ENCODE measurements around the gene HYAL1.

HYAL1 gene, protein sequence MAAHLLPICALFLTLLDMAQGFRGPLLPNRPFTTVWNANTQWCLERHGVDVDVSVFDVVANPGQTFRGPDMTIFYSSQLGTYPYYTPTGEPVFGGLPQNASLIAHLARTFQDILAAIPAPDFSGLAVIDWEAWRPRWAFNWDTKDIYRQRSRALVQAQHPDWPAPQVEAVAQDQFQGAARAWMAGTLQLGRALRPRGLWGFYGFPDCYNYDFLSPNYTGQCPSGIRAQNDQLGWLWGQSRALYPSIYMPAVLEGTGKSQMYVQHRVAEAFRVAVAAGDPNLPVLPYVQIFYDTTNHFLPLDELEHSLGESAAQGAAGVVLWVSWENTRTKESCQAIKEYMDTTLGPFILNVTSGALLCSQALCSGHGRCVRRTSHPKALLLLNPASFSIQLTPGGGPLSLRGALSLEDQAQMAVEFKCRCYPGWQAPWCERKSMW

DNA sequence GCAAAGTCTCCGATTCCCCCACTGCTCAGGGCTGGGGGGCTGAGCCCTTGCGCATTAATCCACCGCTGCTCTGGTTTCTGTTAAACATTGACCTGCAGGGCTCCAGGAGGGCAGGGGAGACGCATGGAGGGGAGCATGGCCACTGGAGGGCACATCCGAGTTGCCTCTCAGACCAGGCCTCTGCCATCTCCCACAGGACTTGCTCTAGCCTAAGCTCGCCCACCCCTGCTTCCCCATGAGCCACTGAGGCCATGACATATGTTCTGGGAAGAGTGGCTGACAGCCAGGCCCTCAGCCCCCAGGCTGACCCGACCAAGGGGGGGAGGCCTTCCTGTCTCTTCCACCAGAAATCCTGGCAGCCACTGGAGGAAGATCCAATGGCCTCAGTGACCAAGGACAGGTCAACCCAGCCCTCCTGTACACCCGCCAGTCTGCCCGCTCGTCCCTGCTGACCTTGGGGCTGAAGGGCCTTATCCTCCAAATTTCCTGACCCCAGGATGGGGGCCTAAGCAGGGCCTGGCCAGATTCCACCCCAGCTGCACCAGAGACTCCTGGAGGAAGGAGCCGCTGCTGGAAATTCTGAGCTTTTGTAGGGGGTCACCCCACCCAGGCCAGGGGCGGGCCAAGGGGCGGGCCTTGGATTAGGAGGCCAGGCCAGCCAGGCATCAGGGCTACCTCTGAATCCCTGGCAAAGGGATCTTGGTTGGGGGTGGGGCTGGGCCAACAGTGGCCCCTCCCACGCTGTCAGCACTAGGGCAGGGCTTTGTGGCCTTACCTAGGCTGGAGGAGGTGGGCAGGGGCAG, at the start of gene HYAL1:
HYAL1 (minus strand) TSS at position 562 of the 803 bp plus-strand sequence. CDS start 618 bp downstream, outside the sequence.
- DNase-seq = no peak

DNA sequence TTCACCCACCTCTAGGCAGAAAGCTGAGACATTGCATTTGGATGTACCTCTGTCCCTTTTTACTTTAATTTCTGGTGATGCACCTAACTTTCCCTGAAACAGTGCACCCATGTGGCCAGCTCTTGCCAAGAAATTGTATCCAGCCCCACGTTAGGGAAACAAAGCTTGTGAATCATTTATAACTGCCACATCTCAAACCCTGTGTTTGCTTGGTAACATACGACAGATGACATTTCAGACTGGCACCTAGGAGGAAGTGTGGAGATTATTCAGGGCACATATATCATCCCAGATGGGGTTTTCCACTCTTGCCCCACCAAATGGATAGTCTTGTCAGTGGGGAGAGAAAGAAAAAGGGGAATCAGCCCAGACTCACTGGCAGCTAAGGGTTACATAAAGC, 49.4 kb upstream of the HYAL1 start:
- no peak for DNase-seq

- no peak for DNase-seq
Measured at GRCh38 chr3:50351323-50351697, 47.9 kb upstream of the HYAL1 start.

DNA sequence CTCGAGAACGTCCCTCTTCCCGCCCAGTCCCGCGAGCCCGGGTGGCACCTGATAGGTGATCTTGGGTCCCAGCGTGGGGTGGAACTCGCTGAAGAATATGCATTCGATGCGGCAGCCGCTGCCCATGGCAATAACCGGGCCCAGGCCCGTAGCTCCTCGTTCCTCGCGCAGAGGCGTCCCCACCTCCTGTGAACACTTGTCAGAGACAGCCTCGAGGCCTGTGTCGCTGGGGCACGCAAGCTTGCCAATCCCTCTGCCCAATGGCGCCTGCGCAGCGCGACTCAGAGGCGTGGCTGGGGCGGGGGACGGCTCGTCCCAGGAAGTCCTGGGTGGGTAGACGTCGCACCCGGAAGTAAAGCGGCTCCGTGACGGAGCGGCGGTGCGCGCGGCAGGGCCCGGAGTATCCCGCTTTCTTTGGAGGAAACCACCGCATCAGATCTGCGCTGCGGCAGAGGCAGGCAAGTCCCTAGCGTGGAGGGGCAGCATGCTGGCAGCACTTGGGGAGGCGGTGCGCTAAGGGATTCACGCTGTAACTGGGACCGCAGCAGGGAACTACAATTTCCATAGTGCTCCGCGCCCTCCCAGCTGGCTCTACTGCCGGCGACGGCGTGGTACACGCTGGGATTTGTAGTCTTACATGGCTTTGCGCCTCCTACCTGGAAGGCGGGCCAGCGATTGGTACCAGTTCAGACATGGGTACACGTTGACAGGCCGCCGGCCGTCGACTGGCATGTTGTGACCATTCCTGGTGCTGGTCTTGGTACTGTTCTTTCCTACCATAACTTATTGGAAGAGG, 47.4 kb upstream of the HYAL1 start, which contains the start of the genes CYB561D2 and NPRL2:
CYB561D2 (plus strand) TSS at position 336 of the 796 bp plus-strand sequence. CDS start 572 bp downstream, outside the sequence.
NPRL2 (minus strand) TSS at position 249 of the 796 bp plus-strand sequence; CDS start at position 126, 123 bp downstream.
- peak; percentile 97 to 99 for DNase-seq

DNA sequence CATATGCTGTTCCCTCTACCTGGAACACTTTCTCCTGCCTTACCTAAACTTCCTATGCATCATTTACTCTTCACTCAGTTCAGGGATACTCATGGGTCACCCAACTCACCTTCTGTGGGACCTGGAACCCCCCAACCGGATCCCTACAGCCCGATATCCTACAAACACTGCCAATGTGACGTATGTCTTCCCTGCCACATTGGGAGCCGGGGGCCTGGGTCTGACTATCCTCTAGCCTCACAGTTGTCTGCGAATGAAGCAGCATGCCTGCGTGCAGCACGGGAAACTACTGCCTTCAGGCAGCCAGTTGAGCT, 46.8 kb upstream of the HYAL1 start:
- DNase-seq = no peak

- peak; percentile 76 to 77 for DNase-seq
Measured at GRCh38 chr3:50347187-50347813, 43.9 kb upstream of the HYAL1 start.

DNA sequence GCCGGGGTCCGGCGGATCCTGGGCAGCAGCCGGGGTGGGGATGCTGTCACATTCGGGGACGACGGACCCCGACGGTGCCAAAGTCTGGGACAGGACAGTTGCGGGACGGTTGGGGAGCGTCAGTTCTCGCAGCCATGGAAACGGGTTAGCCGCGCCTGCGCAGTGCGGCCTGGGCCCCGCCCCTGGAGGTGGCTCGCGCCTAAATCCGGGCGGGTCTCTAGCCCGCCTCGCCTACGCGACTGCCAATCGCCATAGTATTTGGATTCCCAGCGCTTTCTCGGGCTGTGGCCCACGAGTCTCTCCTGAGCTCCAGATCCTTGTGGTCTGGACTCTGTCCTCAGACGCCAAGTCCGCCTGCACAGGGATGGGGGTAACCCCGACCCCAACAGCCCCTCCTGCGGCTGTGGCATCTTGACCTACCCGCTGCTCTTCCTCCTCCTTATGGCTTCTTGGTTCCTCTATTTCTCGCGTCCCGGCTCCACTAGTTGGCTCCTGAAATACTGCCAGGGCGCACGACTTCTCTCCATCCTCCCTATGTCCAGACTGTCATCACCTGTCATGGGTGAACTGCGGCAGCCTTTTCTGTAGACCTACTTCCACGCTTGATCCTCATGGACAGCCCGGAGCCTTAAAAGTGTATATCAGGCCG, 42.3 kb upstream of the HYAL1 start, which contains the start of gene ZMYND10:
ZMYND10 (minus strand) TSS at position 147 of the 649 bp plus-strand sequence. CDS start 153 bp downstream, outside the sequence.
- peak; percentile 71 to 74 for DNase-seq

DNA sequence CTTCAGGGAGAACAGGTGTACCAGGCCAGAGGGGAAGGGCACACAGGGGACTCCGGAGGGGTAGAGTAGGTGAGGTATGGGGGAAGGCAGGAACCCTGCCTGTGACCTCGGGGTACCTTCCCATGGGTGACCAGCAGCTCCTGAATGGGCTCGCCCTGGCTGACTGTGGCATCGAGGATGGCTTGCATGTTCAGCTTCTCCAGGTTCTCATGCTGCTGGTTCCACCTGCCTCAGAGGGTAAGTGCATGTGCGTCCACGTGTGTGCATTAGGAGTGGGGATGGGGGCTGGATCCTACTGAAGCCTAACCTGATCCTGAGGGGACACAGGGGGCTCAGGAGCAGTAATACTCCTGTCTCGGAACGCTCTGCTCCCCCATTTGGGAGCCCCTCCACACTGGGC, 41.6 kb upstream of the HYAL1 start:
- DNase-seq = no peak

DNA sequence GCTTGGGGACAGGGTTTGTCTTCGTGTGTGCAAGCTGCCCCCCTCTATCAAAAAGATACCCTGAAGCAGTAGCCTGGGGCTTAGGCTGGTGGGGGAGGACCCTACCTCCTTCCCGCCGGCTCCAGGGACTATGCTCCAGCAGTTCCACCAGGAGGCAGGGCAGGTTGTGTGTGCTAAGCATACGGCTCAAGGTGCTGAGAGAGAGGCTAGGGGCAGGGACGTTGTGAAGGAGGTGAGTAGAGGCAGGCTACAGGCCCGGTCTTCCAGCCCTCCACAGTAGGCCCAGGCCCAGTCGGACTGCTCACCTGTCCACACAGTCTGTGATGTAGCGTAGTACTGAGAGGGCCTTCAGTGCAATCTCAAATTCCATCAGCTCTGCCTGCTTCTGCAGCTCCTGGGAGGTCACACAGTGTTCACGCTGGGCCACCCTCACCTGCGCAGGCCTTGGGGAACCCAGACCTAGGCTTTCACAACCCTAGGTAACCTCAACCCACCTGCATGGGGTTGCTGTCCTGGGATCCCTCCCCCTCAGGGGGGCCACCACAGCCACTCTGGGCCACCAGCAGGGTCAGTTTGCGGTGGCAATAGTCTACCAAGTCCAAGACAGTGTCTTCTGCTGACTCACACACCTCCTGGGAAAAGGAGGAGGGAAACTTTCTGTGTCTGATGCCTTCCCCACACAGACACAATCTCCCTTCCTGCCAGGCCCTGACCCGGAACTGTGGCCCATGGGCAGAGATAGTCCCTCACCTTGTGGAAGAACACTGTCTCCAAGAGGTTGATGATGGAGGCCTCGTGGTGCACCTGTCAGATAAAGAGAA, 39.6 kb upstream of the HYAL1 start:
- DNase-seq = no peak

DNA sequence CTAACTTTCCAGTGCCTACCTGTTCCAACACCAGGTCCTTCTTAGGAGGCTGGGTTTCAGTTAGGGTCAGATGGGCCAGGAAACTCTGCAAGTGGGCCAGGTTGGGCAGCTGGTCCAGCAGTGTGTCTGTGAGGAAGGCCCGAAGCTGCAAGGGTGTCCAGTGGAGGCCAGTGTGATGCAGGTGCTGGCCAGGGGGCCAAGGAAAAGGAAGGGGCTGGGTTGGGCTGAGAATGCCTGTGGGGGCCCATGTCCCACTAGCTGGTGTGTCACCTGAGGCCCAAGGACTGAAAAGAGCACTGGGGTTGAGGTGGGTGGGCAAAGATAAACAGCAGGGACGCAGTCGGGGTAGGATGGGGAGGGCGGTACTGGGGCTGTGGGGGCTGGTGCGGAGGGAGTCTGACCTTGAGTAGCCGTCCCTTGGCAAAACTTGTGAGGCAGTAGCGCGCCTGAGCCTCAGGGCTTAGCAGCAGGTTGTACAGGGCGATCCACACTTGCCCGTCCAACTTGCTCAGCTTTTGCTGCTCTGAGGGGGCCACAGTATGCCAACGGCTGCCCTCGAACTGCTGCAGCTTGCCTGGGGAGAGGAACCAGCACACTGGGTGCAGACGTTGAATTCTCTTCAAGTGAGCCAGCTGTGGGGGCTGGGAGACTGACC, 38.7 kb upstream of the HYAL1 start:
- DNase-seq = no peak

DNA sequence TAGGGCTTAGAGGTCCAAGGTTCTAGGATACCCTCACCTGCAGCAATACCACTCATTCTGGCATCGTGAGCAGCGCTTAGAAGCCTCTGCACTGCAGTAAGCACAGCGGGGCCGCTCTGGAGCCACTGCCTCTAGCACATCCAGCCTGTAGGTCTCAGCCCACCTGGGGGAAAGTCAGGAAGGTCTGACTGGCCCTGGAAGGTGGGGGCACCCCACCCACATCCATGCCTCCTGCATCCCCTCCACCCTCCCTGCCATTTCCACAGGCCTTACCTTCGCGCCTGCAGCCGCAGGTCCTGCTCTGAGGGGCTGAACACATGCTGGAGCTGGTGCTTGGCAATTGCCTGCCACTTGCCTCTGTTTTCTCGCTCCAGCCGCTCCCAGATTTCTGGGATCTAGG, 38.2 kb upstream of the HYAL1 start:
- no peak for DNase-seq

- peak; percentile 48 to 54 for DNase-seq
Measured at GRCh38 chr3:50340448-50341329, 37.3 kb upstream of the HYAL1 start, which contains the start of gene RASSF1. RASSF1 (minus strand) TSS chr3:50340836; CDS start chr3:50340805, 31 bp downstream.

GRCh38 chr3:50340147-50340447, 36.7 kb upstream of the HYAL1 start:
- no peak for DNase-seq

GRCh38 chr3:50339485-50340146, 36.2 kb upstream of the HYAL1 start:
- no peak for DNase-seq

DNA sequence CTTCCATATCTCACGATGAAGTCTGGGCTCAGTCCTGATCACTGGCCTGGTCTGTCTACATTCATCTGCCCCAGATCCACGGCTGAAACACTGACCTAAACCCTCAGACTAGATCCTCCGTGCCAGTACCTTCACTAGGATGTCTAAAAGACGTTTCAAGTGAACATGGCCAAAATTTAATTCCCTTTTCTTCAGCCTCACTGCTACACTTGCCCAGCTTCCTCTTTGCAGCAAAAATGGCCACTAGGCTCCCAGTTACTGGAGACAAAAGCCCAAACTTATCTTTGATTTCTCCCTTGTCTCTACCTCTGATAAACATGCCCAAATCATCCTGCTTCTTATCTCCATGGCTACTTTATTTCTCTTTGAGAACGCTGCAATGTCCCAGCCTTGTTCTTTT, 35.6 kb upstream of the HYAL1 start:
- DNase-seq = no peak

GRCh38 chr3:50337175-50337861, 33.9 kb upstream of the HYAL1 start:
- peak; percentile 93 to 95 for DNase-seq

DNA sequence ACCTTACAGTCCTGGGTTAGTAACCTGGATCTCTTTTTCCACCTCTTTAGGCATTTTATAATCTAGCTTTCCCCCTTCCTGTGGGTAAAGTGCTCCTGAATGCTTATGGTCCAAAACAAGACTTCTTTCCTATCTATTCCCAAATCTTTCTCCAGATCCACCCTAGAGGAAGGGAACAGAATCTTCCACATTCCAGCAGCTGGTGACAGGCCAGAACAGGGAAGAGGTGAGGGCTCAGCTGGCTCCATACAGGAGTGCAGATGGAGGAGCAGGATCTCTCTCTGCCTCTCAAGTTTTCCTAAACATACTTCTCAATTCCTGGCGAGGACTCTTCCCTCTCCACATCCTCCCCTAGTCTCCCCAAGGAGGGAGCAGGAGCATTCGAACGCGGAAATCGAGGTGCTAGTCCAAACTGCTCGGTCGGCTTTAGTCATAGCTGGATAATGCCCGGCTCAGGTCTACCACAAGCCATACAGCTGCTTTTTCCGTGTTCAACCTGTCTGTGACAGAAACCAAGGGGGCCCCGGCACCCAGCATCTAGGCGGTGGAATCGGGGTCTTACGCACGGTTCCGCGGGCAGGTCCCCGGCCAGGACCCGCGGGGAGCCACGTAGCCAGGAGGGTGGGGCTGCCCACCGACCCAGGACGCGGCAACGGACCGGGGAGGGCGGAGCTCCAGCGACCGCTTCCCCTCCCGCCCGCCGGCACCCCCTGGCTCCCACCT, 33.2 kb upstream of the HYAL1 start:
- DNase-seq = no peak

All from activated CD4-positive, alpha-beta T cell treated with anti-CD3 and anti-CD28 coated beads for 4 hours (primary cell).